Limb (tissue), 2 donors: Measurements from ENCODE around the gene ADARB2.
"Not testable (repeated sequence)": the region's sequence is repeated elsewhere in the genome, so short reads cannot be mapped to it uniquely, and the experiment has no call there.

Source experiments
- DNase-seq, 2 donors: peaks; one replicate each; pipeline ENCODE4 v3.0.0-alpha.2; 2016; ENCODE audit errors: extremely low spot score in 2 of 2

ADARB2 gene

DNA sequence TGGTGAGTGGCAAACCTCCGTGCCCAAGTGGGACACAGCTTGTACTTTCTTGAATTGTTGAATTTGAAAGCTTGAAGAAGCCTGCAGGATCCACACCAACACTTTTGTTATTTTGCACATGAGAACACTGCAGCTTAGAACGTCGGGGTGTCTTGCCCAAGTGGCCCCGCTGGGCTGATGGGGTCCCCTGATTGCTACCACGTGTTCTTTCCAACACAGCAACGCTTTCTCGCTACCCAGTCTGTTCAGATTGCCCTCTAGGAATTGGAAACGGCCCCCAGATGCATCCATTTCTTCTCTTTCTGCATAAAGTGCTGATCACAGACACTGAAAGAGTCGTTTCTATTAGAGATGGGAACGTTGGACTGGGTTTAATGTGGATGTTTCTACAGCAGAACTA lies 268.5 kb downstream of the ADARB2 start:
- no peak for DNase-seq

DNA sequence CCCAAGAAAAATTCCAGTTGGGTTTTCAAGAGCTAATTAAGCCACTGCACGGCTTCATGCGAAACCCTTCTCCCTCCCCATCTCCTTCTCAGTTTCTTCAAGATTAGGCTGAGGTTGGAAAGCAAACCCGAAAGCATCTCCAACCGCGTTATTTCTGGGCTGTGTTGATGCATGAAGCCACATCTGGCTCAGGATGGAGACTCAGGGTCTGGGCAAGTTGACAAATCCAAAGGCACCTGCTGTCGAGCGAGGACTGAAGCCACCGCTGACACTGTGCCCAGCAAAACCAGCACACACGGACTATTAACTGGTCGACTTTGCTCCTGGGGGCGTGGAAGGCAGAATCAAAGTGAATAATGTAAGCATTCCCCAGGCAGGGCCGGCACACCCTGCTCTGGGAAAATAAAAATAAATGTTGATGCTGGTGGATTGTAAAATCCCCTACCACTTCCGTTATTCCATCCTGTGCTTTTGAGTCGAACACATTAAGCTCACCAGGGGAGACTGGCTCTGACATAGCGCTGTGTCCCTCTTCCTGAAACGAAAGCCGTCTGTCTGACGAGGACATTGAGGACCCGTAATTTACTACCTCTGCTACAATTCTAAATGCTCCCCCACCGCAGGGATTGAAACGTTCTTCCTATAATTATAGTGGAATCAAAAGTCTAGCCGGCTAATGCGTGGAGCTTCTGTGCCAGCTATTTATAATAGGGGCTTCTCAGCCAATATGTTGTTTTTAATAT lies 269.8 kb downstream of the ADARB2 start:
- no peak for DNase-seq

DNA sequence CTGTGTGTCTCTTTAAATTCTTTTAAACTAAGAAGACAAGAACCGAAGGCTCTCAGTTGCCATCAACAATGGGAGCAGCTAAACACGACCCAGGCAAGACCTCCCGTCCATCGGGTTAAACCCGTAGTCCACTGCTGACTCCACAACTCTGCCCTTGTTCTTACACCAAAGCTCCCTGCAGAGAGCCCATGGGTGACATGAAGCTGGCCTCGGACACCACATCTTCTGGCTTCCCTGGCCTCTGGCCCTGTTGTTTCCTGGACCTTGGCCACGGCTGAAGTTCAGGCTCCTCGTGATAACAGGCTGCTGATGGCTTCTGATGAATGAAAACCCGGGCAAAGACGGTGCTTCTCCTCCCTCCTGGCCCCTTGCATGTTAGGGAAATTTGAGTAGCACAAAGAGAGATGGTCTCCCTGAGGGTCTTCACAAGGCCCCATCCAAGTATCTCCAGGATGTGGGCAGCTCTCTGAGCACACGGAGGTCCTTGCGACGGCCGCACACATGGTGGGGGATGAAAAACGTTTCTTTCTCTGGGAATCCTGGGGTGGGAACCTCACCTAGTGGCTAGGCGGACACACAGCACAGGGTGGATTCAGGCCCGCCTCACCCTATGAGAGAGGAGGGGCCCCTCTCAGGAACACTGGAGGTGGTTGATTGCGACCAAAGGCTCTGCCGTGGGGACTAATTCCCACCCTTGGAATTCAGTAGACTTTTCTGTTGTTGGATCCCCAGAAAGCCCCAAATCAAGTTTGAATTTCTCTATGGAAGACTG lies 271.1 kb downstream of the ADARB2 start:
- DNase-seq: no peak

DNA sequence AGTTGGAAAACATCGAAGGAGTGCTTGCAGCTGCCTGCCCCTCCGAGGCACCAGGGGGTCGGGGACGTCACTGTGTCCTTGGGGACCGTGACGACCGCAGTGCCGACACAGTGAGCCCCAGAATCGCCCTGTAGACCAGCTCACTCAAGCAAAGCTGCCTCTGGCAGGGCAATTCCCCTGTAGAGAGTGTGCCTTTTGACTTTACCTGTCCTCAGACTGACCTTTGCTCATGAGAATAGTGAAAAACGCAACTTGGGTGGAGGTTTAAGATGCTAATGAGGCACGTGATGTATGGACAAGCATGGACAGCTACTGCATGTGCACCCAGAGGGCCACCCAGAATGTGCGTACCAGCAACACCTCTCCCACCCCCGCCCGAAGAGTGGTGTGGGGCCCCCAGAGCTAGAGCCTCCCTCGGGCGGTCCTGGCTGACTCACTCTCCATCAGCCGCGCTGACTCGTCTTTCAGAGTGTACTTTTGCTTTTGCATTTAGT lies 271.9 kb downstream of the ADARB2 start:
- DNase-seq: no peak

DNA sequence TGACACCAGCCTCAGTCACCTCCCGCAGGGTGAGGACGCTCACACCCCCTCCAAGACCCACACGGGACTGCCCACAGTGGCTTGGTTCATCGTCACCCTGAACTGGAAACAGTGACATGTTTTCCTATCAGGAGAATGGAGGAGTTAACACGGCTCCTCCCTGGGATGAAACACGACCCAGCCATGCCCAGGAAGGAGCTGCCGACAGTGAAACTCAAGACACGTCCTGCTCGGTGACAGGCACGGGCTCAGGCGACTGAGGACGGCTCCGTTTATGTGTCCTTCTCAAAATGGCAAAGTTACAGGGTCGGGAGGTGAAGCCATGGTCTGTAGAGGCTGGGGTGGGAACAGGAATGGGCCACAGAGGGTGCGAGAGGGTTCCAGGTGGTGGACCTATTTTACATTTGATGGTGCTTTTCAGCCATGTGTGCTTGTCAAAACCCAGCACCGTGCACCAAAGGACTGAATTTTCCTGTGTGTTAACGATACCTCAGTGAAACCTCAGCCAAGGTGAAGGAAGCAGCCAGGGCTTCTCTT lies 272.4 kb downstream of the ADARB2 start:
- no peak for DNase-seq

DNA sequence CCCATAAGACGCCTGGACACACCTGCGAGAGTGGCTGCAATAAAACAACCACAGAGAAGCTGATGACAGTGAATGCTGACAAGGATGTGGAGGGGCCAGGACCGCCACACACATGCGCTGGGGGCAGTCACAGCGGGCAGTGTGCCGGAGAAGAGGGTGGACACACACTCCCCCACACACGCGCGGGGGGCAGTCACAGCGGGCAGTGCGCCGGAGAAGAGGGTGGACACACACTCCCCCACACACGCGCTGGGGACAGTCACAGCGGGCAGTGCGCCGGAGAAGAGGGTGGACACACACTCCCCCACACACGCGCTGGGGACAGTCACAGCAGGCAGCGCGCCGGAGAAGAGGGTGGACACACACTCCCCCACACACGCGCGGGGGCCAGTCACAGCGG lies 273.4 kb downstream of the ADARB2 start:
- DNase-seq: not testable (repeated sequence)

DNA sequence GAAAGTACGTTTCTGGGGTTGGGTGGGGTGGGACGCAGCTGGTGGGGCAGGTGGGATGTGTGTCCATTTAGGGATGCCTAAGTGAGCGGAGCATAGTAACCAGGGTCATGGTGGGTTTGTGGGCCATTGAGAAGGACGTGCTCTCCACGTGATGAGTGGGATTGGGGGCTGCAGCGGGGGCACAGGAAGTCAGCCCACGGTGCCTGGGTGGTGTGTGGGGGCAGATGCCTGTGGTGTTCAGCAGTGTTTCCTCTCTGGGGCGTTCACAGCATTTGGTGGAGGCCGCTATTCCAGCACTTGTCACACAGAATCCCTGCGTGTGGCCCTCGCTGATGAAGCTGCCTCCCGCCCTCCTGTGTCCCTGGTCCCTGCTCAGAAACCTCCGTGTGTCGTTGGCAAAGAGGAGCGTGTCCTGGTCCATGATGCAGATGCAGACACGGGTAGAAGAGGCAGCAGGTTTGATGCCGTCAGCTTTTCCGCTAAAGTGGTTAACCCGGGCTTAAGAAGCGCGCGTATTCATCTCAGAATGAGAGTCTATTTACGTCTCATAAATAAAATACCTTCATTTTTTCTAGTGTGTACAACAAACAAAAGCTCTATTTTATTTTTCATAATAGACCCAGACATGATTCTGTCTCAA lies 274.2 kb downstream of the ADARB2 start:
- no peak for DNase-seq

DNA sequence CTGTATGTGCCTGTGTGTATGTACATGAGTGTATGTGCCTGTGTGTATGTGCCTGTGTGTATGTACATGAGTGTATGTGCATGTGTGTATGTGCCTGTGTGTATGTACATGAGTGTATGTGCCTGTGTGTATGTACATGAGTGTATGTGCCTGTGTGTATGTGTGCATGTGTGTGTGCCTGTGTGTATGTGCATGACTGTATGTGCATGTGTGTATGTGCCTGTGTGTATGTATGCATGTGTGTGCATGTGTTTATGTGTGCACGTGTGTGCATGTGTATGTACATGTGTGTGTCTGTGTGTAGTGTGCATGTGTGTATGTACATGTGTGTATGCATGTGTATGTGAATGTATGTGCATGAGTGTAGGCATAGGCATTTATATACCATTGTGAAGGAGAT lies 274.8 kb downstream of the ADARB2 start:
- DNase-seq: no peak

DNA sequence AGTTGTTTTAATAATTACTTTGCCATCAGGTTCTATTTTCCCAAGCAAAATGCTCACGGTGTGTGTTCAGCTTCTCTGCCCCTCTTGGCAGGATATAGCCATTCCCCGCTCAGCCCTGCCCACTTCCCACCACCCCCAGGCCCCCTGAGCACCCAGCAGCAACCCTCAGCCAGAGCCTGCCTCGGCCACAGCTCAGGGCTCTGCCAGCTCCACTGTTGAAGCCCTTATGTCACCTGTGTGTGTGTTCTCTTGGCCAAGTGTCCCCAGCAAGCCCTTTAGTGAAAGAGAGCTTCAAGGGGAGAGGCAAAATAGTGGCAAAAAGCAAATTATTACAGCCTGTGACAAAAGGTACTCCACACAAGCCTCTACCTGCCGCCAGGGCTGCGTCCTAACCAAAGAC lies 275.3 kb downstream of the ADARB2 start:
- no peak for DNase-seq

DNA sequence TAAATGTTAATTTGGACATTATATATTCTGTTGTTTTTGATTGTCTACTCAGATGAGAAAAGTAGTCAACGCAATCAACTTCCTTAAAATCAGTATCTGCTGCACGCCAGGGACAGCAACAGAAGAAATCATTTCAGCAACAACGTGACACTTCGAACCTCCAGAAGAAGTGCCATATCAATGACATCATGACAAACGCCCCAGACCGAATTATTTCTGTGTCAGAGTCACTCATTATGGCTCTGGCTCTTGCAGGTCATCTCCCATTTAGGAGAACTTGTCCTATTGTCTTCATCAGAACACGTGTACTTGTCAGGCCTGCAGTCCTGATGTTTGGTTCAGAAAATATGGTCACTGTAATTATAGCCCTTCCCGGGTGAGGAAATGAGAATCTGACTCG lies 276.3 kb downstream of the ADARB2 start:
- no peak for DNase-seq

DNA sequence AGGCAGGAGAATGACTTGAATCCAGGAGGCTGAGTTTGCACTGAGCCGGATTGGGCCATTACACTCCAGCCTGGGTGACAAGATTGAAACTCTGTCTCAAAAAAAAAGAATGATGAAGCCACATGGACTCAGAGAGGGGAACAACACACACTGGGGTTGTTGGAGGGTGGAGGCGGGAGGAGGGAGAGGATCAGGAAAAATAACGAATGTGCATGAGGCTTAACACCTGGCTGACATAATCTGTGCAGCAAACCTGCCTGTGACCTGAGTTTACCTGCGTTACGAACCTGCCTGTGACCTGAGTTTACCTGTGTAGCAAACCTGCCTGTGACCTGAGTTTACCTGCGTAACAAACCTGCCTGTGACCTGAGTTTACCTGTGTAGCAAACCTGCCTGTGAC lies 277.7 kb downstream of the ADARB2 start:
- DNase-seq: not testable (repeated sequence)

DNA sequence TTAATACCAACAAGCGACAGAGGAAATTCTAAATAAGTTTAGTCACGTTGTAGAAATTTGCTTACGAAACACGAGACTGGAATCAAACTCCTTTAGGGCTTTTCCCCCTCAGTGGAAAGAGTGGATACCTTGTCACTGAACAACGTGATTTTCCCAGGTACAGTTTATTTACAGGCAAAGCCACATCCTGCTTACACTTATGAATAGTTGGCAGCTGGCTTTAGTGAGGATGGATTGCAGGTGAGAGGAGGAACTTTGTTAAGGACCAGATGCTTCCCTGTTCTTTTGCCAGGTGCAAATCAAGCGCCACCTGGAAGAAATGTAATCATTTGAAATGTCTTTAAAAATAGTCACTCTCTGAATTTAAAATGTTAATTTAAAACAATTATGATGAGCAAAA lies 282.4 kb downstream of the ADARB2 start:
- no peak for DNase-seq

DNA sequence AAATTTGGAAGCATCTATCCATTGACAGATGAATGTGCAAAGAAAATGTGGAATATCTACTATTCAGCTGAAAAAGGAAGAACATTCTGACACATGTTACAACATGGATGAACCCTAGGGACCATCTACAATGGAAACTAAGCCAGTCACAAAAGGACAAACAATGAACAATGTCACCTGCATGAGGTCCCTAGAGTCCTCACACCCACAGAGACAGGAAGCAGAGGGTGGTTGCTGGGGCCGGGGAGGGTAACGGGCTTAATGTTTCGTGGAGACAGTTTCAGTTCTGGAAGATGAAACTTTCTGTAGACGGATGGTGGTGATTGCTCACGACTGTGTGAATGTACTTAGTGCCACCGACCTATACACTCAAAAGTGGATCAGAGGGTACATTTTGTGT lies 282.9 kb downstream of the ADARB2 start:
- no peak for DNase-seq

DNA sequence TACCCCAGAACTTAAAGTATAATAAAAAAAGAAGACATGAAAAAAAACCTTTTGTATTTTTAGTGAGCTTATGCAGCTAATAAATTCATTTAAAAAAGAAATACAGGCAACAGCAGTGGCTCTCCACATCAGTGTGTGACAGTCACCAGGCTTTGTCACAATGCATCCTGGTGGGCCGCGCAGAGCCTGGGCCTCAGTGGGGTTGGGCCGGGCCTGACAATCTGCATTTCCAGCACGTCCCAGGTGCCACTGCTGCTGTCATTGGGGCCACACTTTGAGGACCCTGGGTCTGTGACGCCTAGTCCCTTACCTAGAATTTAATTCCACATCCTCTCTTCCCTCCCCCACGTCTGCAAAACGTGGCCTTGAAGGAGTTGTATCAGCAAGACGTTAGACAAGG lies 284.5 kb downstream of the ADARB2 start:
- DNase-seq: no peak

DNA sequence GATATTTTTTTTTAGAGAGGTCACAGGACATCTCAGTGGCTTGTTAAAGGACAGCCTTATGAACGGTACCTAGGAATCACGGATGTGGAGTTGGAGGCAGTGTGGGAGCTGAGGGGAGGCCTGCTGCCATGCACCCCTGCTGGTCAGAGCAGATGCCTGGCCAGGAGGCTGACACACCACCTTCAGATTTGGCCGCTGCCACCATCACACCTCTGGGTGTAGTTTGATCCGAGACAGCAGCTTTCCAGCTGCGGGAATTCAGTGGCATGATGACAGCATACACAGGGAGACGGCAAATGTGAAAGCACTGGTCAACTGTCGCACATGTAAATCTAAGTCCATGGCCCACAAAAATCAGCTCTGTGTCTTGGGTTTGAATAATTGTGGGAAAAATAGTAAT lies 285.4 kb downstream of the ADARB2 start:
- DNase-seq: no peak

DNA sequence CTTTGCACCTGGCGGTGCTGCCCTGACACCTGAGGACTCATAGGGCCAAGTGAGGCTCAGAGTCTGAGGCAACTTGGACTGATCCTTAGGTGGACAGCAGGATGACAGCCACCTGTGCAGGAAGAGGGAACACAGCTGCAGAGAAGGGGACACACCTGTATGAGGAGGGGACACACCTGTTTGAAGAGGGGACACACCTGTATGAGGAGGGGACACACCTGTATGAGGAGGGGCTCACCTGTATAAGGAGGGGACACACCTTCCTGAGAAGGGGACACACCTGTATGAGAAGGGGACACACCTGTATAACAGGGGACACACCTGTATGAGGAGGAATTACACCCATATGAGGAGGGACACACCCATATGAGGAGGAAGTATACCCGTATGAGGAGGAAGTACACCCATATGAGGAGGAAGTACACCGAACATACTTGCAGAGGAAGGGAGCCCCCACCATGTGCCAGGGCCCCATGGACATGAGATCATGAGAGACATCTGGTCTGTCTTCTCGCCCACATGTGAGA lies 285.9 kb downstream of the ADARB2 start:
- DNase-seq: no peak

DNA sequence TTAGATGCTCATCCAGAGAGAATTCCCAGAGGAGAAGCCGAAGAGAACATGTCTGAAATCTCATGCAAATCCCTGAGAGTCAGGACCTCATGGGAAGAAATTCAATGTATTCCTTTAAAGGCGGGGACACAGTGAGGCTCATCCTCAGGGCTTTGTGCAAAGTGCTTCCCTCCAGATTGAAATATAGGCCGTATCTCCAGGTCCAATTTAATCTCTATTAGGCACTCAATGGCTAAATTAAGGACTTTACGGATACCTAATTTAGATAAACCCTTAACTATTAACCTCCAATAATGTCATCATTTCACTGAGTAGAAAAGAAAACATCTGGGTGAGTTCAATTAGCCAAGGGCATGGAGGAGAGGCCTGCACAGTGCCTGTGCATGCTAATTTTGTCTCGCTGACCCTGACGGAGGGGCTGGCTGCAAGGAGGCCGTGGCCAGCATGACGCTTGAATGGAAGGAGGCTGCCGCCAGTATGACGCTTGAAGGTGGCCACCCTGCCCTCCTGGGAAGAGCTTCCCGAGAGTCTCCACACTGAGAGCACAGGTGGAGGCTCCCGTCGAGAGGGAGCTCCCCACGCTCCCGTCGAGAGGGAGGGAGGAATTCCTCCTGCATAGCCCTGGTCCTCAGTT lies 287.6 kb downstream of the ADARB2 start:
- no peak for DNase-seq

DNA sequence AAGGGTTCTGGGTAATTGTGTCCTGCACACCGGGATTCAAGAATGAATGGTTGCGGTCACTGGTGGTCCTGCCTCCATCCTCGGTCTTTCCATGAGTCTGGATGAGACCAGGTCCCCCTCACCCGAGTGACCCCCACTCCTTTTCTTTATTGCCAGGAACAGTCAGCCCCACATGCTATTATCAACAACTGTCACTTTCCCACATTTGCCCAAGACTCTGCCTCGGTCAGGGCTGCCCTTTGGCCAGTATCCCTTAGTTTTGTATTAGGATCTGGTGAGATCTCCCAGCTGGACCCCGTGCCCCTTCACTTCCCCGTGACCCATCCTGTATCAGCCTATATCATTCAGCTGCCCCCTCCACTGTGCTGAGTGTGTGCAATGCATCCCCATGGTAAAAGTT lies 288.3 kb downstream of the ADARB2 start:
- DNase-seq: no peak

DNA sequence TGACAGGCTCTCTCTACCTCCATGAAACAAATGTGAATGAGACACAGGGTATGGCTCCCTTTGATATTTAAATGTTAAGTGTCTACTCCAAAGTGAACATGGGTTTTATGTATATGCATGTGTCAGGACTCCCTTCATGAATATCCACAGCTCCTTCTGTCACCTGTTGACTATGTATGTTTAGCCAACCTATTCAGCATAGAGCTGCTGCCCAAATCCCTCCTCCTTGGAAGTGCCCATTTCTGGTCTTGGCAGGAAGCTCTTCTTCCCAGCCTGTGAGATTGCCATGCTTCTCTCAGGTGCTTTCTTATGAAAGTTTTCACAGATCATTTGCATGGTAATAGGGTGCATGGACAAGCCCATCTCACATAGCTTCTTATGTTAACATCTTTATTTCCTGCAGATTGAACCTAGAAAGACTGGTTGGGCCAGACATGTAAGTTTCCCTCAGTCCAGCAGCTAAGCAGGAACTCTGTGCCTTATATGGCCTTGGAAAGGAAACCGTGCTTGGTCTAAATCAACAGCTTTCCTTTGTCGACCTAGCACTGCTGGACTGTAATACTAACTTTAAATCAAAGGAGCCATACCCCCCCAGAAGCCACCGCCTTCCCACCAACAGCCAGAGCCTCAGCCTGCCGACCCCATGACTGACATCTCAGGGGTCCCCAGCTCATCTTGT lies 288.9 kb downstream of the ADARB2 start:
- DNase-seq: no peak

DNA sequence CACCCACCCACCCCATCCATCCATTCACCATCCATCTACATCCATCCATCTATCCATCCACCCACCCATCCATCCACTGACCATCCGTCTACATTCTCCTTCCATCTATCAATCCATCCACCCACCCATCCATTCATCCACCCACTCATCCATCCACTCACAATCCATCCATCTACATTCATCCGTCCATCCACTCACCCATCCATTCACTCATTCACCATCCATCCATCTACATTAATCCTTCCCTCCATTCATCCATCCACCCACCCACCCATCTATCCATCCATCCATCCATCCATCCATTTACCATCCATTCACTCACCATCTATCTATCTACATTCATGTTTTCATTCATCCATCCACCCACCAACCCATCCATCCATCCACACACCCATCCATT lies 292.5 kb downstream of the ADARB2 start:
- DNase-seq: no peak

DNA sequence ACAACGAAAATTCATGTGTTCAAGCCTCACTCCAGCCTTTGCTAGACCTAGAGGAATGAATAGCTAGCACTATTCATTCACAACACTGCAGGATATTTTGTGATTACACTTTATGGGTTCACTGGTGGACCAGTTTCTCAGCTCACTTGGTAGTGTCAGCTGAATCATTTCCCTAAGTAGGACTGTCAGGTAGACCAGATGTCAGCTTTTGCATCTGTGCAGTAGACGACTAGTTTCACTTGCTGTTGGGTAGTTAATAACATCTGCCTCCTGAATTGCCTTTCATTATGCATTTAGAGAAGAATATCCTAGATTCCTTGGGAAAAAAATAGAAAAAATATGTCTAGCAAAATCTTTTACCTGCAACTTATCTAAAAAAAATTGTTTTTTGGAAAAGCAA lies 296.4 kb downstream of the ADARB2 start:
- DNase-seq: no peak
